ENCODE results near the gene AJM1.
"Not testable (repeated sequence)": the region's sequence is repeated elsewhere in the genome, so short reads cannot be mapped to it uniquely, and the experiment has no call there.

Gene AJM1

DNA sequence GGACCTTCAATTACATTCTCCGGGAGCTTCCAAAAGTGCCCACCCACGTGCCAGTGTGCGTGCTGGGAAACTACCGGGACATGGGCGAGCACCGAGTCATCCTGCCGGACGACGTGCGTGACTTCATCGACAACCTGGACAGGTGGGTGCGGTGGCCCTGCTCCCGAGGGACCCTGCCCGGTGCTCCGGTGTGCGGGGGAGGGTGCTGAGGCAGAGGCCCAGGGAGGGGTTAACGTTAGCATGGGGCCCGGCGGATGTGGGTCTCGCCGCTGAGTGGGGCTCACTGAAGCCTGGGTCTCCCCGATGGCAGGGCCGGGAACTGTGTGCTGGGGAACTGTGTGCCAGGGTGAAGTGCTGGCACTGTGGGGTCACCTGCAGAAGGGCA is 10.6 kb upstream of the AJM1 start:
- DNase-seq (ENCODE audit: low spot score), result no peak

GRCh38 chr9:136832581-136832980 is 9.7 kb upstream of the AJM1 start:
- DNase-seq (ENCODE audit: low spot score), result no peak

- not testable (repeated sequence) for DNase-seq (ENCODE audit: low spot score)
These were observed 8.8 kb upstream of the AJM1 start for GRCh38 chr9:136833381-136834048.

DNA sequence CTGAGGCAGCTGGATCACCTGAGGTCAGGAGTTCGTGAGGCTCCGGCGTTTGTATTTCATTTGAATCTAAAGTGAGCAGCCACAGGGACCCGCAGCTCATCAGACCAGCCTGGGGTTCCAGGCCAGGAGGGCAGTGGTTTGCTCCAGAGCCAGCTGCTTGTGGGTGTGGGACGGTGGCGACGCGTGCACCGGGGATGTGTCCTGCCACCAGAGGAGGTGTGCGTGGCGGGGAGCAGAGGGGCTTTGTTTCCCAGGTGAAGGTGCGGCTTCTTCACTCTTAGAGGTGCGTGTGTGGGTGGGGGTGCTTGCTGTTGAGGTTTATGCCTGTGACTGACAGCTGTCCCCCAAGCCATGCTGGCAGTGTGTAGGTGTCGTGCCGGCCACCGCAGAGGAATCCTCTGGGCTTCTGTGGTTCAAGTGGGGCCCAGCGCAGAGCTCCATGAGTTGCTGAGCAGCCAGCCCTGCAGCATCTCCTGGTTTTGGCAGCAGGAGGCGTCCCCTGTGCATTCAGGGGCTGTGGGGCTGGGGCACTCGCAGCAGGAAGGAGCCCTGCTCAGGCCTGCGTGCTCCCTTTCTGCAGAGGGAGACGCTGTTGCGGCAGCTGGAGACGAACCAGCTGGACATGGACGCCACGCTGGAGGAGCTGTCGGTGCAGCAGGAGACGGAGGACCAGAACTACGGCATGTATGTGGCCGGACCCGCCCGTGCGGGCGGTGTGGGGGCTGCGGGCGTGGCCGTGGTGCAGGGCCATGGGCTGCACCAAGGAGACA is 6.9 kb upstream of the AJM1 start:
- DNase-seq (ENCODE audit: low spot score), result no peak

DNA sequence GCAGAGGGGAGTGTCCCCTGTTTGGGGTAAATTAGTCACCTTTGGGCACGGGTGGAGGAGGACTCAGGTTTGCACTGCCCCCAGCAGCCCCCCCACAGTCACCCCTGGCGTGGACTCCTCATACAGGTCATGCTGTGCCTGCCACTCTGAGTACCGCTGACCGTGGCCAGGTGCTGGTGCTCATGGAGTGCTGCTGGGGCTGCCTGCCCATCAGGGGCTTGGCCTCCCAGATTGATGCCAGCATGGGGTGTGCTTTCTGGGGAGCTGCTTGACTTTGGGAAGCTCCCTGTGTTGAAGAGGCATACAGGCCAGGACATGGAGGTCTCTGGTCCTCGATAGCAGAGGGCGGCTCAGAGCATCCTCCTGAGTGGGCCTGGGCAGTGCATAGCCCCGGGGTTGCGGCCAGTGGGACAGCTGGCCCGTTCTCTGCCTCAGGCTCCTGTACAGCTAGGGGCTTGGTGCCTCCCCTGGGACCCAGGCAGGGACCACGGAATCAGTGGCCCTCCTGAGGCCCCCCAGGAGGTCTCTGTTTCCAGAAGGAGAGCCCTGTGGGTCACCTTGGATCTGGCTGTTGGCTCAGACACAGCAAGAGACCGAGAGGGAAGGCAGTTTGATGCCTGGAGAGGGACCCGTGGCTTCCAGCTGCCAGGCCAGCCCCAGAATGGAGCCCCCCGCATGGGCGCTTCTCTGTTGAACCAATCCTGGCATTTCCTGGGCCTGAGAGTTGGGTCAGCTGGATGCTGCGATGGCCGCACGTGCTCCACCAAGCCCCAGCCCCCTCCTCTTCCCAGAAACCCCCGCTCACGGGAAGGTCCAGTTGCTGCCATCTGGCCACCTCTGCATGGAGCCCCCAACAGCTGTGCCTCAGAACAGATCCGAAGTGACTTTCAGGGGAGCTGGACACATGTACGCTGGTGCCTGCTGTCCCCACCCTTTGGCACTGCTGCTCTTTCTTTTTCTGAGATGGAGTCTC is 6.1 kb upstream of the AJM1 start:
- DNase-seq (ENCODE audit: low spot score), result no peak

- DNase-seq (ENCODE audit: low spot score), result no peak
These were observed 5.0 kb upstream of the AJM1 start for GRCh38 chr9:136837146-136837855.

DNA sequence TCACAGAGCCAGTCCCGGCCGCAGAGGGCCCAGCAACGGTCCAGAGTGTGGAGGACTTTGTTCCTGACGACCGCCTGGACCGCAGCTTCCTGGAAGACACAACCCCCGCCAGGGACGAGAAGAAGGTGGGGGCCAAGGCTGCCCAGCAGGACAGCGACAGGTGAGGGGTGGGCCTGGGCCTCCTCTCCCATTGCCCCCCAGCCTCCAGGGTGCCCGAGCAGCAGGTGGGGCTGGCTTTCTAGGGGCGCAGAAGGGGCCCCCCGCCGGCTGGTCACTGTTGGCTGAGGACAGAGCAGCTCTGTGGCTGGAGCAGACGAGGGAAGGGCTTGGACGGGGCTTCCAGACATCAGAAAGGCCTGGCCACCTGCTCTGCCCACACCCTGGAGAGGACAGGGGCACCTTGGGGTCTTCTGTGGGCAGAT is 4.4 kb upstream of the AJM1 start:
- not testable (repeated sequence) for DNase-seq (ENCODE audit: low spot score)

DNA sequence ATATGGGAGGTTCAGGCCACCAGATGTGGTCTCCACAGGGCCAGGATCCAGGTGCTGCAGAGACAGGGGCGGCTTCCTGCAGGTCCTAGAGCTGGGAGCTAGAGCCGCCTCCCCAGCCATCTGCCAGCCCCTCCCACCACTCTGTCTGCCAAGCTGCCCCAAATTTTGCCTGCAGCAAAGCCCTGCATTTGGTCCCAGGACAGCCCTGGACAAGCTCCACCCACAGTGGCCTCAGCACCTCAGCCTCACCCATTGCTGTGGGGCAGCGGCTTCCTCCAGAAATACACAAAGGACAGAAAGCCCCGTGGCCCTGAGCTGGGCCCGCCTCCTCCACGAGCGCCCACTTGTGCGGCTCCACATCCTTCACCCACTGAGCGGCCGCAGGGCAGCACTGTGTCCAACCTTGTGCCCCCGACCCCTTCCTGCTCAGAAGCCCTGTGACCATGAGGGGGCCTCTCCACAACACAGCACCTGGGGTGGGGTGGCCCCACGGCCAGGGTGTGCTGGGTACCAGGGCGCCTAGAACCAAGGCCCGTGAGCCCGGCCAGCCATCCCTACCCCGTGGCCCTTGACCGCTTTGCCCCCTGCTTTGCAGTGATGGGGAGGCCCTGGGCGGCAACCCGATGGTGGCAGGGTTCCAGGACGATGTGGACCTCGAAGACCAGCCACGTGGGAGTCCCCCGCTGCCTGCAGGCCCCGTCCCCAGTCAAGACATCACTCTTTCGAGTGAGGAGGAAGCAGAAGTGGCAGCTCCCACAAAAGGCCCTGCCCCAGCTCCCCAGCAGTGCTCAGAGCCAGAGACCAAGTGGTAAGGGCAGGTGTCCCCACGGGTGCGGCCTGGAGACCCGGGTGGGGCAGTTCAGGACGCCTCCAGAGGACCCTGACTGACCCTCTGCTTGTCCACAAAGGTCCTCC is 3.7 kb upstream of the AJM1 start:
- DNase-seq (ENCODE audit: low spot score), result no peak

GRCh38 chr9:136839229-136840139 is 2.8 kb upstream of the AJM1 start:
- DNase-seq (ENCODE audit: low spot score), result no peak

DNA sequence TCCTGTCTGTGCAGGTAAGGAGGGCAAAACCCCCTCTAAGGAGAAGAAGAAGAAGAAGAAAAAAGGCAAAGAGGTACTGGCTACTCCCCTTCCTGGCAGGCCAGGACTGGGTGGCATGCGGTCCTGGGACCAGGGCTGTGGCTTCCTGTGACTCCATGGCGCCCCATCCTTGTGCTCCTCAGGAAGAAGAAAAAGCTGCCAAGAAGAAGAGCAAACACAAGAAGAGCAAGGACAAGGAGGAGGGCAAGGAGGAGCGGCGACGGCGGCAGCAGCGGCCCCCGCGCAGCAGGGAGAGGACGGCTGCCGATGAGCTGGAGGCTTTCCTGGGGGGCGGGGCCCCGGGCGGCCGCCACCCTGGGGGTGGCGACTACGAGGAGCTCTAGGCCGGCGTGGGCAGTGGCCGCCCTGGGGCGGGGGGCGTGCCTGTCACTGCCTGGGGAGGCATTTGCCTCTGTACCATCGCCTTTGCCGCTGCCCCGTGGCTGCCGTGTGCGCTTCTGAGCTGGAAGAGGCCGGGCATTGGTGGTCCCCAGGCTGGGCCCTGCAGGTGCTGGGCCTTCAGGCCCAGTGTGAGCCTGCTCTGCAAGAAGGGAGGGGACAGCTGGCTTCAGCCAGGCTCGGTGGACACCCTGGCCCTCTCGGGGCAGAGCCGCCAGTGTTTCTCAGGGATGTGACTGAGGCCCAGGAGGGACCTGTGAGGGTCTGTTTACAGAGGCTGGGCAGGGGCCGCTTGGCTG is 2.0 kb upstream of the AJM1 start:
- no peak for DNase-seq (ENCODE audit: low spot score)

DNA sequence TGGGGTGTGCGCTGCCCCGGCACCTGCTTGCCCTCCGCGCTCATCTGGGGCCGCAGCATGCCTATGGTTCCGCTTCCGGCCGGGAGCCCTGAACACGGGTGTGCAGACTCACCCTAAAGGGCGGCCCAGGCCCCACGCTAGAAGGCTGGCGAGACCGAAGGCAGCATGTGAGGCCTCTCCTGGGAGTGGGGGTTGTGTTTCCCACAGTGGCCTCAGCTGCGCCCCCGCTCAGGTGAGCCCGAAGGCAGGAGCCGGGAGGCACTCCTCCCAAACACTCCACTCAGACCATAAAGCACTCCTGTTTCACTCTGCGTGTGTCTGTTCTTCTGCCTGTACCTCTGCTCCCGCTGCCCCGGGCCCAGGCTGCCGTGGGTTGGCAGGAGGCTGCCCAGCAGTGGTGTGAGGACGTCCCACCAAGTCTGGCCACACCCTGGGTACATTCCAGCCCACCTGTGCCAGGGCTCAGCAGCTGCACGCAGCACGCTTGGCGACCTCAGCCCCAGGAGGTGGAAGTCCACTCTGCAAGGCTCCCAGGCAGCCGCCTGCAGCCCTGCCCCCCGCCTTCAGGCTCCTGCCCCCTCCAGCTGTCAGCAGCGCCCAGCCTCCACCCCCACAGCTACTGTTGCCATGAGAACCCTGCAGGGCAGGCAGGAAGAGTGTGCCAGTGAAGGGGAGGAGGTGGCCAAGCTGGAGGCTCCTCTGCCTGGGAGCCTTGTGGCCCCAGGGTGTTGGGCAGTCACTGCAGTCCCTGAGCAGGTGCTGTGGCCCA is 1.2 kb upstream of the AJM1 start:
- DNase-seq (ENCODE audit: low spot score), result peak; percentile 50

DNA sequence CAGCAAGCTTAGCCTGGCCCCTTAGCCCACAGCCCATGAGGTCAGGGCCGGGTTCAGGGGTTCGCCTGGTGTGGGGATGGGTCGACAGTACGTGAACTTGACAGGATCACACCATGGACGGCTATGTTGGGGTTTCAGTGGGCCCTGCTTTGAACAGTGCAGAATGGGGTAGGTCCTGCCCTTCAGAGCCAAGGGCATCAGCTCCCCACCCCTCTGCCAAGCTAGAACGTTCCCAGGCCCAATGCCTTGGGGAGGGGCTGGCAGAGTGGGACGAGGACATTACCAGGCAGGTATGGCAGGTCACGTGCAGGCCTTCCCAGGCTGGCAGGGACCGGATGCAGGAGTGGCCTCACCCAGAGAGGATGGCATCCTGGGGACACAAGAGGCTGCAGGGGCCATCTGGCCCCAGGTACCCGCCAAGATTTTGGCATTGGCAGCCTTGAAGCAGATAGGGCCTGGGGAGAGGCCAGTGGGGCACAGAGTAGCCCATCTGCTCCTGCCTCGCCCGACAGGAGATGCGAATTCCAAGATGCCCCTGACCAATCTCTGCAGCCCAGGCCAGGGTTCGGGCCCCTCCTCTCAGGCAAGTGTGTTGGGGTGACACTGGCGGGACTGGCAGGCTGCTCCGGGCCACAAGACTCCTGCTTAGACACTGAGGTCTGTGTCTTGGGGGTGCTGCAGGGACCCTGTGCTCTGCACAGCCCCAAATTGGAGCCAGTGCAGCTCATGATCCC is 465 bp upstream of the AJM1 start:
- not testable (repeated sequence) for DNase-seq (ENCODE audit: low spot score)

GRCh38 chr9:136843159-136843800 is 1.0 kb downstream of the AJM1 start:
- not testable (repeated sequence) for DNase-seq (ENCODE audit: low spot score)

- not testable (repeated sequence) for DNase-seq (ENCODE audit: low spot score)
These were observed 1.8 kb downstream of the AJM1 start for GRCh38 chr9:136843801-136844740.

DNA sequence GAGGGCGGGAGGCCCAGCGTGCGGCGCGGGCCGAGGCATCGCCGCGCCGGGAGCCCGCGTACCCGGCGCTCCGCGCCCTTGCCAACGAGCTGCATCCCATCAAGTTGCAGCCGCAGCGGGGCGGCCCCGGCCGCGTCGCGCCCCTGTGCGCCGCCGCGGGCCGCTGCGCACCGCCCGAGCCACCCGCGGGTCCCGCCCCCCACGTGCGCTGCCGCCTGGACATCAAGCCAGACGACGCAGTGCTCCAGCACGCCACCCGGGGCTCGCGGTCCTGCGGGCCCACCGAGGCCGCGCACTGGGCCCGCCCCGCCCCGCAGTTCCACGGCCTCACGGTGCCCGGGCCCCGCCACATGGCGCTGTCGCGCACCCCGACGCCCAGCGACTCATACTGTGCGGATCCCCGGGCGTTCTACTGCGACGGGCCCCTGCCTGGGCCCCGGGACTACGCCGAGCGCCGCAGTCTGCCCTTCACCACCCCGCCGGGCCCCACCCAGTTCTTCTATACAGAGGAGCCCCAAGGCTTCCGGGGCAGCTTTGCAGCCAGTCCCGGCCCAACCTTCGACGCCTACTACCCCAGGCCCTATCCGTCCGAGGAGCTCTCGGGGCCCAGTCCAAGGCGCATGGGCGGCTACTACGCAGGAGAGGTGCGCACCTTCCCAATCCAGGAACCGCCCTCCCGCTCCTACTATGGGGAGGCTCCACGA is 2.6 kb downstream of the AJM1 start:
- no peak for DNase-seq (ENCODE audit: low spot score)
